Measurements from ENCODE around the gene MTF1. TPM values are rescaled to one million over a fixed set of nuclear protein-coding genes. Genes with fewer than 3 reads are reported as not detected.

MTF1 gene
- total RNA-seq, 2 experiments from 2014 or later = 28.1 to 31.2 TPM

DNA sequence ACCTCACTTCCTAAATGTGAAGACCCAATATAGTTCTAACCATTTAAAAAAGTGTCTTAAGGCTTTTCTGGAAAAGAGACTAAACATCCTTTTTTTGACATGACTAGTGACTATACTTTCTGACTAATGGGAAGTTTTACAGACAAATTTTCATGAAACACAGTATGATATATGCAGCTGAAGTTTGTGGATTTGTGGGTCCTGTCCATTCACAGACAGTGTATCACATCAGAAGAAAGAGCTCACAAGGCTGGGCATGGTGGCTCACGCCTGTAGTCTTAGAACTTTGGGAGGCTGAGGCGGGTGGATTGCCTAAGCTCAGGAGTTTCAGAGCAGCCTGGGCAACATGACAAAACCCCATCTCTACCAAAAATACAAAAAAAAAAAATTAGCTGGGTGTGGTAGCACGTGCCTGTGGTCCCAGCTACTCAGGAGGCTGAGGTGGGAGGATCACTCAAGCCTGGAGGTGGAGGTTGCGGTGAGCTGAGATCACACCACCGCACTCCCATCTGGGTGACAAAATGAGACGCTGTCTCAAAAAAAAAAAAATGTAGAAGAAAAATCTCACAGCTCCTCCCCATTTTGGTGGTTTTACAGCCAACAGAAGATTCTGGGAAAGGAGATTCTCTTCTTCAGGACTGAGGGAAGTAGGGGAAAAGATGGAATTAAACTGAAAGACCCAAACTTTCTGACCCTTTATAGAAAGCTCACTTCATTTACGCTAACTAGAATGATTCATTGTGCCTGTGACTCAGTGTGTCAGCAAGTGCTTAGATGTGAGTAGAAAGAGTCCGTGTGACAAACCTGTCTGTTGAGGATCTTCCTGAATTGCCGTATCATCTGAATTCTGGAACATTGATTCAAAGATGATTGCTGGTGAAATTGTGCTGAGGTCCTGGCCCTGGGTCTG lies 36.2 kb downstream of the MTF1 start:
- CTCF ChIA-PET = no interaction called here
- ATAC-seq (ENCODE audit: poor library complexity) = no peak
- Mint-ChIP-seq H3K36me3 (ENCODE audit: low read depth) (peaks cover 70% of the 10 kb centered on the region), H3K27ac (no peak overlapping the region), H3K9me3 (no peaks in the 10 kb centered on the region), H3K4me3 (no peak overlapping the region), H3K27me3 (no peaks in the 10 kb centered on the region), H3K4me1 (ENCODE audit: low read depth) (no peaks in the 10 kb centered on the region)
- no peaks in the 10 kb centered on the region for H3K9me3 ChIP-seq (ENCODE audit: control insufficient read depth in 1 of 2, insufficient read depth in 1 of 2, low read length in 2 of 2)
- H3K27ac ChIP-seq (ENCODE audit: low read depth in 1 of 2, low read length in 2 of 2) = no peak overlapping the region
- POLR2A ChIA-PET = no interaction called here
- no peak for DNase-seq
- H3K36me3 ChIP-seq (ENCODE audit: insufficient read depth, low read length) = peaks cover 44% of the 10 kb centered on the region
- no peak overlapping the region for H3K4me3 ChIP-seq (ENCODE audit: low read length)
- intact Hi-C loops (cut with DNase I, micrococcal nuclease) = no loop called here
- no peaks in the 10 kb centered on the region for H3K27me3 ChIP-seq (ENCODE audit: control insufficient read depth in 1 of 2, insufficient read depth in 2 of 2, low read length in 2 of 2)
- H3K4me1 ChIP-seq (ENCODE audit: insufficient read depth, low read length) = no peaks in the 10 kb centered on the region
- TF ChIP-seq, protein P1, sequence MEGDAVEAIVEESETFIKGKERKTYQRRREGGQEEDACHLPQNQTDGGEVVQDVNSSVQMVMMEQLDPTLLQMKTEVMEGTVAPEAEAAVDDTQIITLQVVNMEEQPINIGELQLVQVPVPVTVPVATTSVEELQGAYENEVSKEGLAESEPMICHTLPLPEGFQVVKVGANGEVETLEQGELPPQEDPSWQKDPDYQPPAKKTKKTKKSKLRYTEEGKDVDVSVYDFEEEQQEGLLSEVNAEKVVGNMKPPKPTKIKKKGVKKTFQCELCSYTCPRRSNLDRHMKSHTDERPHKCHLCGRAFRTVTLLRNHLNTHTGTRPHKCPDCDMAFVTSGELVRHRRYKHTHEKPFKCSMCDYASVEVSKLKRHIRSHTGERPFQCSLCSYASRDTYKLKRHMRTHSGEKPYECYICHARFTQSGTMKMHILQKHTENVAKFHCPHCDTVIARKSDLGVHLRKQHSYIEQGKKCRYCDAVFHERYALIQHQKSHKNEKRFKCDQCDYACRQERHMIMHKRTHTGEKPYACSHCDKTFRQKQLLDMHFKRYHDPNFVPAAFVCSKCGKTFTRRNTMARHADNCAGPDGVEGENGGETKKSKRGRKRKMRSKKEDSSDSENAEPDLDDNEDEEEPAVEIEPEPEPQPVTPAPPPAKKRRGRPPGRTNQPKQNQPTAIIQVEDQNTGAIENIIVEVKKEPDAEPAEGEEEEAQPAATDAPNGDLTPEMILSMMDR (IDR thresholded peaks at IDR 0.05) = no peak

DNA sequence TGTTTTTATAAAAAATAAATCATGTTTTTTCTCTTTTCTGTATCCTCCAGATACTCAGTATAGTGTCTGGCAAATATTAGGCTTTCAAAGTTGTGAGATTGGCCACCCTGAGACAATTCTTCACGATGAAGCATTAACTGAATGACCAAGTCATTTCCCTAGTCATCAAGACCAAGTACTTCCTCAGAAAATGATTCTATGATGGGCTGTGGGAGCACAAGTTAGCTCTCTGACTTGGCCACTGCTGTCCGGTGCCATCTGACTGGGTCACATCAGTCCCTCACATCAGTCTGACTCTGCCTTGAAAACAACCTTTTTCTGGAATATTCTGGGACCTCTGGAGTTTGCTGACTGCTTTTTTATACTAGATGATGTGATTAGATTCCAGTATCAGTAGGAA lies 37.9 kb downstream of the MTF1 start:
- H3K27me3 Mint-ChIP-seq = no peaks in the 10 kb centered on the region
- Histone ChIP-seq H3K4me3 (ENCODE audit: low read length) (no peak overlapping the region), H3K27me3 (ENCODE audit: control insufficient read depth in 1 of 2, insufficient read depth in 2 of 2, low read length in 2 of 2) (no peaks in the 10 kb centered on the region), H3K36me3 (ENCODE audit: insufficient read depth, low read length) (peaks cover 49% of the 10 kb centered on the region), H3K4me1 (ENCODE audit: insufficient read depth, low read length) (no peaks in the 10 kb centered on the region), H3K9me3 (ENCODE audit: control insufficient read depth in 1 of 2, insufficient read depth in 1 of 2, low read length in 2 of 2) (no peaks in the 10 kb centered on the region), H3K27ac (ENCODE audit: low read depth in 1 of 2, low read length in 2 of 2) (no peak overlapping the region)
- DNase-seq (no peak), ATAC-seq (ENCODE audit: poor library complexity) (no peak)
- H3K4me3 Mint-ChIP-seq = no peak overlapping the region
- intact Hi-C loops (cut with DNase I, micrococcal nuclease) = no loop called here
- no peaks in the 10 kb centered on the region for H3K4me1 Mint-ChIP-seq (ENCODE audit: low read depth)
- peaks cover 68% of the 10 kb centered on the region for H3K36me3 Mint-ChIP-seq (ENCODE audit: low read depth)
- POLR2A ChIA-PET = interaction anchor here (1.0 kb wide), 1 partner anchor 38 kb away, joined by 3 read pairs; the partner anchor contains the start of gene MTF1
- CTCF ChIA-PET = interaction anchor here (1.3 kb wide), 1 partner anchor 9 kb away, joined by 4 read pairs; no protein-coding TSS in a partner anchor
- H3K9me3 Mint-ChIP-seq = no peaks in the 10 kb centered on the region
- TF ChIP-seq, protein P1 (IDR thresholded peaks at IDR 0.05) = no peak
- H3K27ac Mint-ChIP-seq = no peak overlapping the region

DNA sequence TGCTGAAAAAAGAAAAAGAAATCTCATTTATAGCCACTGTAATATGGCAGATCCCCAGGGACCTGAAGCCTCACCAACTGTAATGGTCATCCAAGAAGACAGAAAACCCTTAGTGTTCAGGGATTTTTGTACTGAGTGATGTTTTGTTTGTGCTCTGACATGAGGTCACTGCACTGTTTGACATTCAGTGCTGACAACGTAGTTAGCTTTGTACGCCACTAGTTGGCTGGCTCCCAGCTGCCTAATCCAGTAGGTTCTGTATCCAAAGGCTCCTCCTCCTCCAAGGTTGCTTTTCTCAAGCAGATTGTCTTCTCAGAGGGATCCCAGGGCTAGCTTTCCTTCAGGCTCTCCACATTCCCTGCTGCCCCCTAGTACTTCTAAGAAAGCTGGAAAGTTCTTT lies 41.9 kb downstream of the MTF1 start:
- H3K36me3 Mint-ChIP-seq (ENCODE audit: low read depth) = peaks cover 66% of the 10 kb centered on the region
- no peaks in the 10 kb centered on the region for H3K27me3 Mint-ChIP-seq
- no peak for ATAC-seq (ENCODE audit: poor library complexity)
- H3K4me1 Mint-ChIP-seq (ENCODE audit: low read depth) = no peaks in the 10 kb centered on the region
- intact Hi-C loops (cut with DNase I, micrococcal nuclease) = no loop called here
- no peaks in the 10 kb centered on the region for H3K27me3 ChIP-seq (ENCODE audit: control insufficient read depth in 1 of 2, insufficient read depth in 2 of 2, low read length in 2 of 2)
- no peak for DNase-seq
- H3K9me3 Mint-ChIP-seq = no peaks in the 10 kb centered on the region
- no peak overlapping the region for H3K4me3 ChIP-seq (ENCODE audit: low read length)
- TF ChIP-seq, protein P1 (IDR thresholded peaks at IDR 0.05) = no peak
- CTCF ChIA-PET = interaction anchor here (0.5 to 1.7 kb wide), 2 partner anchors 42 to 226 kb away, joined by 3 to 4 read pairs; partner anchors contain the start of gene MTF1
- H3K4me1 ChIP-seq (ENCODE audit: insufficient read depth, low read length) = no peaks in the 10 kb centered on the region
- no peaks in the 10 kb centered on the region for H3K9me3 ChIP-seq (ENCODE audit: control insufficient read depth in 1 of 2, insufficient read depth in 1 of 2, low read length in 2 of 2)
- no peak overlapping the region for H3K4me3 Mint-ChIP-seq
- POLR2A ChIA-PET = interaction anchor here (0.6 to 1.0 kb wide), 2 partner anchors 9 to 33 kb away, joined by 3 to 4 read pairs; partner anchors contain the start of gene YRDC
- H3K27ac Mint-ChIP-seq = no peak overlapping the region
- peaks cover 52% of the 10 kb centered on the region for H3K36me3 ChIP-seq (ENCODE audit: insufficient read depth, low read length)
- H3K27ac ChIP-seq (ENCODE audit: low read depth in 1 of 2, low read length in 2 of 2) = no peak overlapping the region

All from CD4-positive, alpha-beta T cell (primary cell).